C4-2B (cell line): ENCODE data around the gene SORCS2.

ENCODE experiments used
- ZFX ChIP-seq: fragments of 450-650 bp; IDR thresholded peaks from 2 replicates; pipeline ENCODE4 v1.6.1; 2017
- TF ChIP-seq, protein P1 (sequence below): fragments of 450-650 bp; conservative IDR thresholded peaks from 2 replicates; pipeline ENCODE4 v1.5.1; 2017; ENCODE audit warnings: mild to moderate bottlenecking

DNA sequence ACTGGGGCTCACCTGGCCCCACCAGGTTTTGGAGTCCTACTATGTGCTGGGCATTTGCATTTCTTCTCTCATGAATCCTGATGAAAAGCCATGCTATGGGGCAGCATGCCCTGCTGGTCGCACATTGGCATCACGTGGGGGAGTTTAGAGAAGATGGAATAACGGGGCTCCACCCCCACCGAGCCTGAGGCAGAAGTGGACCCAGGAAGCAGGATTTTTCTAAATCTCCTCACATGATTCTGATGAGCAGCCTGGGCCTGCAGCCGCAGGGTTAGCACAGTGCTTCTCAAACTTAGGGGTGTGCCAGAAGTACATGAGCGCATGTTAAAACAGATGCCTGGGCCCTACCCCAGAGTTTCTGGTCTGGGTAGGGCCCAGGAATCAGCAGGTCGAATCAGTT is 4.6 kb upstream of the SORCS2 start:
- TF ChIP-seq, protein P1, sequence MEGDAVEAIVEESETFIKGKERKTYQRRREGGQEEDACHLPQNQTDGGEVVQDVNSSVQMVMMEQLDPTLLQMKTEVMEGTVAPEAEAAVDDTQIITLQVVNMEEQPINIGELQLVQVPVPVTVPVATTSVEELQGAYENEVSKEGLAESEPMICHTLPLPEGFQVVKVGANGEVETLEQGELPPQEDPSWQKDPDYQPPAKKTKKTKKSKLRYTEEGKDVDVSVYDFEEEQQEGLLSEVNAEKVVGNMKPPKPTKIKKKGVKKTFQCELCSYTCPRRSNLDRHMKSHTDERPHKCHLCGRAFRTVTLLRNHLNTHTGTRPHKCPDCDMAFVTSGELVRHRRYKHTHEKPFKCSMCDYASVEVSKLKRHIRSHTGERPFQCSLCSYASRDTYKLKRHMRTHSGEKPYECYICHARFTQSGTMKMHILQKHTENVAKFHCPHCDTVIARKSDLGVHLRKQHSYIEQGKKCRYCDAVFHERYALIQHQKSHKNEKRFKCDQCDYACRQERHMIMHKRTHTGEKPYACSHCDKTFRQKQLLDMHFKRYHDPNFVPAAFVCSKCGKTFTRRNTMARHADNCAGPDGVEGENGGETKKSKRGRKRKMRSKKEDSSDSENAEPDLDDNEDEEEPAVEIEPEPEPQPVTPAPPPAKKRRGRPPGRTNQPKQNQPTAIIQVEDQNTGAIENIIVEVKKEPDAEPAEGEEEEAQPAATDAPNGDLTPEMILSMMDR, result no peak
- TF ChIP-seq ZFX, result no peak
